OCI-LY3 (cell line): ENCODE results near the gene DRAM2.

Experiments used
- H2AFZ ChIP-seq: fragments of 200-600, 300-600 bp; shearing (Covaris generic); 2 replicates; pipeline ENCODE4 v1.6.0; 2014; ENCODE audit warnings: antibody characterized with exemption, low read depth, low read length
- H3K27ac ChIP-seq: fragments of 200-600, 300-600 bp; sonication (generic); 2 replicates; pipeline ENCODE4 v1.5.1; 2014; ENCODE audit warnings: mild to moderate bottlenecking, low read length, moderate library complexity, mixed read lengths
- H3K27me3 ChIP-seq: fragments of 200-600, 300-600 bp; sonication (generic); 2 replicates; pipeline ENCODE4 v1.6.1; 2014; ENCODE audit warnings: low read depth, low read length, mixed read lengths
- H3K36me3 ChIP-seq: fragments of 200-600, 300-600 bp; sonication (generic); replicated peaks from 2 replicates; pipeline ENCODE3; 2014; ENCODE audit warnings: low read depth, low read length, mixed read lengths
- H3K4me1 ChIP-seq: fragments of 300-600, 200-600 bp; sonication (generic); 2 replicates; pipeline ENCODE4 v1.6.1; 2014; ENCODE audit warnings: low read length, mixed read lengths
- H3K4me2 ChIP-seq: fragments of 200-600, 300-600 bp; sonication (generic); 2 replicates; pipeline ENCODE4 v1.6.1; 2014; ENCODE audit warnings: low read length, mixed read lengths
- H3K4me3 ChIP-seq: fragments of 300-600, 200-600 bp; sonication (generic); 2 replicates; pipeline ENCODE4 v1.5.1; 2014; ENCODE audit warnings: antibody characterized with exemption, mild to moderate bottlenecking, low read length, moderate library complexity
- H3K79me2 ChIP-seq: fragments of 300-600, 200-600 bp; shearing (Covaris generic); 2 replicates; pipeline ENCODE4 v1.6.1; 2014; ENCODE audit warnings: mild to moderate bottlenecking, low read length, mixed read lengths
- H3K9ac ChIP-seq: fragments of 300-600, 200-600 bp; shearing (Covaris generic); 2 replicates; pipeline ENCODE4 v1.6.0; 2014; ENCODE audit warnings: mild to moderate bottlenecking, low read length, moderate library complexity
- H3K9me3 ChIP-seq: fragments of 200-600, 300-600 bp; shearing (Covaris generic); 2 replicates; pipeline ENCODE4 v1.6.1; 2014; ENCODE audit warnings: low read length, mixed read lengths; ENCODE audit not compliant: insufficient read depth
- H4K20me1 ChIP-seq: fragments of 200-600, 300-600 bp; sonication (generic); 2 replicates; pipeline ENCODE4 v1.6.1; 2016; ENCODE audit warnings: low read length, mixed read lengths; ENCODE audit not compliant: insufficient read depth
- CTCF ChIP-seq: fragments of 200-600, 300-600 bp; sonication (generic); IDR thresholded peaks from 2 replicates; pipeline ENCODE4 v1.5.1; 2014; ENCODE audit warnings: antibody characterized with exemption, low read length, low read depth
- EZH2phosphoT487 ChIP-seq: fragments of 200-600 bp; shearing (Covaris generic); IDR thresholded peaks from 2 replicates; pipeline ENCODE4 v1.6.1; 2018; ENCODE audit warnings: antibody characterized with exemption, mixed run types, low read depth

The DRAM2 gene

GRCh38 chr1:111133866-111134265, 6.0 kb downstream of the DRAM2 start:
- Histone ChIP-seq H3K27me3 (no peaks in the 10 kb centered on the region), H3K36me3 (peaks cover 18% of the 10 kb centered on the region), H3K27ac (peak overlapping the region; percentile 61), H4K20me1 (no peaks in the 10 kb centered on the region), H3K4me1 (peaks cover 75% of the 10 kb centered on the region), H3K79me2 (peaks cover 21% of the 10 kb centered on the region), H2AFZ (no peak overlapping the region), H3K4me2 (no peak overlapping the region), H3K9me3 (no peaks in the 10 kb centered on the region), H3K9ac (no peak overlapping the region), H3K4me3 (no peak overlapping the region)
- TF ChIP-seq CTCF (no peak), EZH2phosphoT487 (no peak)

GRCh38 chr1:111131693-111132092, 8.2 kb downstream of the DRAM2 start:
- Histone ChIP-seq H4K20me1 (no peaks in the 10 kb centered on the region), H3K4me1 (peaks cover 83% of the 10 kb centered on the region), H3K36me3 (peaks cover 16% of the 10 kb centered on the region), H3K79me2 (peaks cover 6% of the 10 kb centered on the region), H3K9ac (peak overlapping the region; percentile 19; the same call in 1 of the 2 replicates), H2AFZ (no peak overlapping the region), H3K27ac (peak overlapping the region; percentile 80), H3K9me3 (no peaks in the 10 kb centered on the region), H3K4me3 (no peak overlapping the region), H3K27me3 (no peaks in the 10 kb centered on the region), H3K4me2 (peak overlapping the region; percentile 26)
- no peak for TF ChIP-seq EZH2phosphoT487

GRCh38 chr1:111129376-111129775, 10.5 kb downstream of the DRAM2 start:
- Histone ChIP-seq H3K27ac (peak overlapping the region; percentile 100), H3K36me3 (peaks cover 21% of the 10 kb centered on the region), H3K4me1 (peaks cover 78% of the 10 kb centered on the region), H2AFZ (no peak overlapping the region), H3K4me3 (peak overlapping the region; percentile 54), H3K9me3 (no peaks in the 10 kb centered on the region), H3K4me2 (peak overlapping the region; percentile 65), H3K79me2 (peaks cover 13% of the 10 kb centered on the region), H4K20me1 (no peaks in the 10 kb centered on the region), H3K27me3 (no peaks in the 10 kb centered on the region), H3K9ac (peak overlapping the region; percentile 70)
- TF ChIP-seq CTCF (no peak), EZH2phosphoT487 (no peak)

GRCh38 chr1:111127923-111128643, 11.8 kb downstream of the DRAM2 start:
- peaks cover 29% of the 10 kb centered on the region for H3K36me3 ChIP-seq

More at GRCh38 chr1:111127923-111128643, 11.8 kb downstream of the DRAM2 start:
- Histone ChIP-seq H3K9me3 (no peaks in the 10 kb centered on the region), H3K4me2 (peak overlapping the region; percentile 81), H3K27ac (peak overlapping the region; percentile 100), H3K4me3 (peak overlapping the region; percentile 59), H2AFZ (no peak overlapping the region), H3K79me2 (peaks cover 9% of the 10 kb centered on the region), H3K4me1 (peaks cover 69% of the 10 kb centered on the region), H3K27me3 (no peaks in the 10 kb centered on the region), H4K20me1 (no peaks in the 10 kb centered on the region), H3K9ac (peak overlapping the region; percentile 73)
- TF ChIP-seq CTCF (no peak), EZH2phosphoT487 (no peak)
